ENCODE measurements around the gene CACNG6.

GRCh38 chr19:53989600-53990533 lies 1.6 kb upstream of the CACNG6 start:
- TF ChIP-seq, protein P1, sequence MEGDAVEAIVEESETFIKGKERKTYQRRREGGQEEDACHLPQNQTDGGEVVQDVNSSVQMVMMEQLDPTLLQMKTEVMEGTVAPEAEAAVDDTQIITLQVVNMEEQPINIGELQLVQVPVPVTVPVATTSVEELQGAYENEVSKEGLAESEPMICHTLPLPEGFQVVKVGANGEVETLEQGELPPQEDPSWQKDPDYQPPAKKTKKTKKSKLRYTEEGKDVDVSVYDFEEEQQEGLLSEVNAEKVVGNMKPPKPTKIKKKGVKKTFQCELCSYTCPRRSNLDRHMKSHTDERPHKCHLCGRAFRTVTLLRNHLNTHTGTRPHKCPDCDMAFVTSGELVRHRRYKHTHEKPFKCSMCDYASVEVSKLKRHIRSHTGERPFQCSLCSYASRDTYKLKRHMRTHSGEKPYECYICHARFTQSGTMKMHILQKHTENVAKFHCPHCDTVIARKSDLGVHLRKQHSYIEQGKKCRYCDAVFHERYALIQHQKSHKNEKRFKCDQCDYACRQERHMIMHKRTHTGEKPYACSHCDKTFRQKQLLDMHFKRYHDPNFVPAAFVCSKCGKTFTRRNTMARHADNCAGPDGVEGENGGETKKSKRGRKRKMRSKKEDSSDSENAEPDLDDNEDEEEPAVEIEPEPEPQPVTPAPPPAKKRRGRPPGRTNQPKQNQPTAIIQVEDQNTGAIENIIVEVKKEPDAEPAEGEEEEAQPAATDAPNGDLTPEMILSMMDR (IDR thresholded peaks at IDR 0.05; ENCODE audit: low read length), result no peak
- no peak for TF ChIP-seq EZH2 (IDR thresholded peaks at IDR 0.05; ENCODE audit: borderline replicate concordance, low read length)

Data from OCI-LY1 (cell line).